WTC11 (cell line): ENCODE data around the gene CEP135. TPM values are rescaled to one million over a fixed set of nuclear protein-coding genes. Genes with fewer than 3 reads are reported as not detected.
"Not testable (repeated sequence)": the region's sequence is repeated elsewhere in the genome, so short reads cannot be mapped to it uniquely, and the experiment has no call there.

Experiments used
- ATAC-seq: fragments of 200-7000 bp; cut with Tn5 transposase; 2 replicates; pipeline ENCODE4 v1.10.0; 2021; ENCODE audit warnings: mild to moderate bottlenecking, moderate library complexity
- CTCF ChIA-PET: fragments of 300-600 bp; sonication (Branson Sonifier 250); formaldehyde crosslinking; loops from one replicate; lab custom pipeline; 2021; ENCODE audit warnings: antibody characterized with exemption; lab: Charles Lee
- POLR2A ChIA-PET: fragments of 350-600 bp; sonication (Branson Sonifier 250); formaldehyde crosslinking; loops from one replicate; lab custom pipeline; 2021; ENCODE audit warnings: antibody characterized with exemption; lab: Charles Lee
- DNase-seq: peaks from one replicate; pipeline ENCODE4 v3.0.0; 2021; ENCODE audit warnings: low spot score
- H3K27ac Mint-ChIP-seq: 2 replicates; pipeline ENCODE4 v1.8.0; 2021; ENCODE audit warnings: mixed read lengths
- H3K27me3 Mint-ChIP-seq: 2 replicates; pipeline ENCODE4 v1.8.0; 2021; ENCODE audit warnings: low read depth, mild to moderate bottlenecking, moderate library complexity, mixed read lengths
- H3K36me3 Mint-ChIP-seq: 2 replicates; pipeline ENCODE4 v1.8.0; 2021; ENCODE audit warnings: mixed read lengths
- H3K4me1 Mint-ChIP-seq: 2 replicates; pipeline ENCODE4 v1.8.0; 2022; ENCODE audit warnings: mixed read lengths
- H3K4me3 Mint-ChIP-seq: 2 replicates; pipeline ENCODE4 v1.8.0; 2021; ENCODE audit warnings: mild to moderate bottlenecking, moderate library complexity, mixed read lengths
- H3K9me3 Mint-ChIP-seq: 2 replicates; pipeline ENCODE4 v1.8.0; 2021; ENCODE audit warnings: mixed read lengths
- AFF4 ChIP-seq: sonication (generic); formaldehyde crosslinking; IDR thresholded peaks from 2 replicates; pipeline ENCODE4 v1.8.1; 2023; ENCODE audit warnings: mild to moderate bottlenecking, missing genetic modification reagents, borderline replicate concordance
- CBFB ChIP-seq: sonication (generic); formaldehyde crosslinking; IDR thresholded peaks from 2 replicates; pipeline ENCODE4 v1.8.1; 2022; ENCODE audit warnings: mild to moderate bottlenecking, low read depth, missing genetic modification reagents
- FOXP1 ChIP-seq: sonication (generic); formaldehyde crosslinking; IDR thresholded peaks from 2 replicates; pipeline ENCODE4 v1.8.0; 2022; ENCODE audit warnings: missing genetic modification reagents, mild to moderate bottlenecking, moderate library complexity, borderline replicate concordance
- HMGA2 ChIP-seq: fragments of 250-450 bp; sonication (Bioruptor Pico); IDR thresholded peaks from 2 replicates; pipeline ENCODE4 v1.4.0; 2021; ENCODE audit warnings: mild to moderate bottlenecking, moderate library complexity
- NR2C2 ChIP-seq: sonication (generic); formaldehyde crosslinking; IDR thresholded peaks from 2 replicates; pipeline ENCODE4 v1.8.0; 2022; ENCODE audit warnings: mild to moderate bottlenecking, missing genetic modification reagents
- SP1 ChIP-seq: sonication (generic); formaldehyde crosslinking; conservative IDR thresholded peaks from 2 replicates; pipeline ENCODE4 v1.8.1; 2022; ENCODE audit warnings: missing genetic modification reagents
- TP53 ChIP-seq: sonication (generic); formaldehyde crosslinking; IDR thresholded peaks from 2 replicates; pipeline ENCODE4 v1.8.1; 2023; ENCODE audit warnings: mild to moderate bottlenecking, missing genetic modification reagents
- ZNF121 ChIP-seq: sonication (generic); formaldehyde crosslinking; IDR thresholded peaks from 2 replicates; pipeline ENCODE4 v1.8.0; 2023; ENCODE audit warnings: missing genetic modification reagents
- ZNF138 ChIP-seq: sonication (generic); formaldehyde crosslinking; conservative IDR thresholded peaks from 2 replicates; pipeline ENCODE4 v1.8.1; 2022; ENCODE audit warnings: mild to moderate bottlenecking, moderate library complexity, missing genetic modification reagents
- ZNF263 ChIP-seq: sonication (generic); formaldehyde crosslinking; IDR thresholded peaks from 2 replicates; pipeline ENCODE4 v1.8.1; 2022; ENCODE audit warnings: low read depth, mild to moderate bottlenecking, moderate library complexity, missing genetic modification reagents
- ZNF281 ChIP-seq: sonication (generic); formaldehyde crosslinking; IDR thresholded peaks from 2 replicates; pipeline ENCODE4 v1.8.0; 2023; ENCODE audit warnings: mild to moderate bottlenecking, missing genetic modification reagents
- total RNA-seq: library from RNA; stranded (reverse); gene quantifications from 3 replicates; pipeline ENCODE4 v1.2.3, GENCODE V29; 2021
- TF ChIP-seq, protein P1 (sequence below): sonication (generic); formaldehyde crosslinking; conservative IDR thresholded peaks from 2 replicates; pipeline ENCODE4 v1.8.1; 2023; ENCODE audit warnings: mild to moderate bottlenecking, low read depth, missing genetic modification reagents, moderate library complexity
- TF ChIP-seq, protein P2 (sequence below): sonication (generic); formaldehyde crosslinking; IDR thresholded peaks from 2 replicates; pipeline ENCODE4 v1.8.1; 2023; ENCODE audit warnings: mild to moderate bottlenecking, missing genetic modification reagents
- TF ChIP-seq, protein P3 (sequence below): sonication (generic); formaldehyde crosslinking; IDR thresholded peaks from 2 replicates; pipeline ENCODE4 v1.8.0; 2022; ENCODE audit warnings: mild to moderate bottlenecking, missing genetic modification reagents

CEP135 gene
- total RNA-seq, 1 experiment from 2014 or later: 13.6 TPM

- TF ChIP-seq, protein P1, sequence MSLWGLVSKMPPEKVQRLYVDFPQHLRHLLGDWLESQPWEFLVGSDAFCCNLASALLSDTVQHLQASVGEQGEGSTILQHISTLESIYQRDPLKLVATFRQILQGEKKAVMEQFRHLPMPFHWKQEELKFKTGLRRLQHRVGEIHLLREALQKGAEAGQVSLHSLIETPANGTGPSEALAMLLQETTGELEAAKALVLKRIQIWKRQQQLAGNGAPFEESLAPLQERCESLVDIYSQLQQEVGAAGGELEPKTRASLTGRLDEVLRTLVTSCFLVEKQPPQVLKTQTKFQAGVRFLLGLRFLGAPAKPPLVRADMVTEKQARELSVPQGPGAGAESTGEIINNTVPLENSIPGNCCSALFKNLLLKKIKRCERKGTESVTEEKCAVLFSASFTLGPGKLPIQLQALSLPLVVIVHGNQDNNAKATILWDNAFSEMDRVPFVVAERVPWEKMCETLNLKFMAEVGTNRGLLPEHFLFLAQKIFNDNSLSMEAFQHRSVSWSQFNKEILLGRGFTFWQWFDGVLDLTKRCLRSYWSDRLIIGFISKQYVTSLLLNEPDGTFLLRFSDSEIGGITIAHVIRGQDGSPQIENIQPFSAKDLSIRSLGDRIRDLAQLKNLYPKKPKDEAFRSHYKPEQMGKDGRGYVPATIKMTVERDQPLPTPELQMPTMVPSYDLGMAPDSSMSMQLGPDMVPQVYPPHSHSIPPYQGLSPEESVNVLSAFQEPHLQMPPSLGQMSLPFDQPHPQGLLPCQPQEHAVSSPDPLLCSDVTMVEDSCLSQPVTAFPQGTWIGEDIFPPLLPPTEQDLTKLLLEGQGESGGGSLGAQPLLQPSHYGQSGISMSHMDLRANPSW: no peak
- TF ChIP-seq AFF4 (CRISPR knock-in tag): no peak
- TF ChIP-seq TP53 (CRISPR knock-in tag): no peak
- TF ChIP-seq FOXP1 (CRISPR knock-in tag): no peak
These were observed 117.7 kb downstream of the CEP135 start (continued) for GRCh38 chr4:56066493-56066892.

GRCh38 chr4:56067826-56068225, 119.1 kb downstream of the CEP135 start:
- H3K4me1 Mint-ChIP-seq: no peaks in the 10 kb centered on the region; the same call in 1 of the 2 replicates
- peaks cover 12% of the 10 kb centered on the region for H3K36me3 Mint-ChIP-seq
- TF ChIP-seq, protein P1: no peak
- TF ChIP-seq ZNF121 (no peak), CBFB (no peak), ZNF263 (CRISPR knock-in tag) (no peak), ZNF281 (CRISPR knock-in tag) (no peak), ZNF138 (CRISPR knock-in tag) (no peak), HMGA2 (CRISPR knock-in tag) (no peak), SP1 (CRISPR knock-in tag) (no peak), FOXP1 (CRISPR knock-in tag) (no peak), NR2C2 (CRISPR knock-in tag) (no peak)
- TF ChIP-seq, protein P2, sequence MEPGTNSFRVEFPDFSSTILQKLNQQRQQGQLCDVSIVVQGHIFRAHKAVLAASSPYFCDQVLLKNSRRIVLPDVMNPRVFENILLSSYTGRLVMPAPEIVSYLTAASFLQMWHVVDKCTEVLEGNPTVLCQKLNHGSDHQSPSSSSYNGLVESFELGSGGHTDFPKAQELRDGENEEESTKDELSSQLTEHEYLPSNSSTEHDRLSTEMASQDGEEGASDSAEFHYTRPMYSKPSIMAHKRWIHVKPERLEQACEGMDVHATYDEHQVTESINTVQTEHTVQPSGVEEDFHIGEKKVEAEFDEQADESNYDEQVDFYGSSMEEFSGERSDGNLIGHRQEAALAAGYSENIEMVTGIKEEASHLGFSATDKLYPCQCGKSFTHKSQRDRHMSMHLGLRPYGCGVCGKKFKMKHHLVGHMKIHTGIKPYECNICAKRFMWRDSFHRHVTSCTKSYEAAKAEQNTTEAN: no peak
- TF ChIP-seq, protein P3, sequence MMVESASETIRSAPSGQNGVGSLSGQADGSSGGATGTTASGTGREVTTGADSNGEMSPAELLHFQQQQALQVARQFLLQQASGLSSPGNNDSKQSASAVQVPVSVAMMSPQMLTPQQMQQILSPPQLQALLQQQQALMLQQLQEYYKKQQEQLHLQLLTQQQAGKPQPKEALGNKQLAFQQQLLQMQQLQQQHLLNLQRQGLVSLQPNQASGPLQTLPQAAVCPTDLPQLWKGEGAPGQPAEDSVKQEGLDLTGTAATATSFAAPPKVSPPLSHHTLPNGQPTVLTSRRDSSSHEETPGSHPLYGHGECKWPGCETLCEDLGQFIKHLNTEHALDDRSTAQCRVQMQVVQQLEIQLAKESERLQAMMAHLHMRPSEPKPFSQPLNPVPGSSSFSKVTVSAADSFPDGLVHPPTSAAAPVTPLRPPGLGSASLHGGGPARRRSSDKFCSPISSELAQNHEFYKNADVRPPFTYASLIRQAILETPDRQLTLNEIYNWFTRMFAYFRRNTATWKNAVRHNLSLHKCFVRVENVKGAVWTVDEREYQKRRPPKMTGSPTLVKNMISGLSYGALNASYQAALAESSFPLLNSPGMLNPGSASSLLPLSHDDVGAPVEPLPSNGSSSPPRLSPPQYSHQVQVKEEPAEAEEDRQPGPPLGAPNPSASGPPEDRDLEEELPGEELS (CRISPR knock-in tag): no peak
- TF ChIP-seq, all 79 proteins: peak for 0
- POLR2A ChIA-PET: no interaction called here
- Mint-ChIP-seq H3K27me3 (no peaks in the 10 kb centered on the region), H3K9me3 (peaks cover 16% of the 10 kb centered on the region), H3K27ac (no peak overlapping the region), H3K4me3 (no peak overlapping the region)
- DNase-seq: no peak
- CTCF ChIA-PET: no interaction called here
- no peak for ATAC-seq

DNA sequence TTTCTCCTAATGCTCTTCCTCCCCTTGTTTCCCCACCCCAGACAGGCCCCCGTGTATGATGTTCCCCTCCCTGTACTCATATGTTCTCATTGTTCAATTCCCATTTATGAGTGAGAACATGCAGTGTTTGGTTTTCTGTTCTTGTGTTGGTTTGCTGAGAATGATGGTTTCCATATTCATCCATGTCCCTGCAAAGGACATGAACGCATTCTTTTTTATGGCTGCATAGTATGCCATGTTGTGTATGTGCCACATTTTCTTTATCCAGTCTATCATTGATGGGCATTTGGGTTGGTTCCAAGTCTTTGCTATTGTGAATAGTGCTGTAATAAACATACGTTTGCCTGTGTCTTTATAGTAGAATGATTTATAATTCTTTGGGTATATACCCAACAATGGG, 124.0 kb downstream of the CEP135 start:
- peaks cover 19% of the 10 kb centered on the region for H3K4me1 Mint-ChIP-seq
- H3K27me3 Mint-ChIP-seq, CTCF ChIA-PET, ATAC-seq, POLR2A ChIA-PET, DNase-seq, H3K4me3 Mint-ChIP-seq, H3K27ac Mint-ChIP-seq: not testable (repeated sequence)
- peaks cover 37% of the 10 kb centered on the region for H3K9me3 Mint-ChIP-seq
- peaks cover 28% of the 10 kb centered on the region for H3K36me3 Mint-ChIP-seq
